ENCODE results near the gene ZNF629.

DNA sequence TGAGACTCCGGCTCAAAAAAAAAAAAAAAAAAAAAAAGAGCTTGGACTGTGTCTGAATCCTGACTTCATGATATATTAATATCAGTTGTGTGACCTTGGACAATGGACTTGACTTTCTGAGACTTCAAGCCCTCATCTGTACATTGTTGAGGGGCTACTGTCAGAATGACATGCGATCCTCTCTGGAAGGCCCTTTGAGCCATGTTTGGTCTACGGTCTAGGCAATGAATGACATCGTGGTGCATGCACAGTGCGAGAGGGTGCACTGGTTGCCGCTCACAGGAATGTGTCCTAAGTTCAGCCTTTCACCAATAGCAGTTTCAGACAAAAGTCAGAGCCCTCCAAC is 43.0 kb upstream of the ZNF629 start:
- TF ChIP-seq EZH2 (IDR thresholded peaks at IDR 0.05; ENCODE audit: low read length, missing control alignments) = no peak
- TF ChIP-seq, protein P1, sequence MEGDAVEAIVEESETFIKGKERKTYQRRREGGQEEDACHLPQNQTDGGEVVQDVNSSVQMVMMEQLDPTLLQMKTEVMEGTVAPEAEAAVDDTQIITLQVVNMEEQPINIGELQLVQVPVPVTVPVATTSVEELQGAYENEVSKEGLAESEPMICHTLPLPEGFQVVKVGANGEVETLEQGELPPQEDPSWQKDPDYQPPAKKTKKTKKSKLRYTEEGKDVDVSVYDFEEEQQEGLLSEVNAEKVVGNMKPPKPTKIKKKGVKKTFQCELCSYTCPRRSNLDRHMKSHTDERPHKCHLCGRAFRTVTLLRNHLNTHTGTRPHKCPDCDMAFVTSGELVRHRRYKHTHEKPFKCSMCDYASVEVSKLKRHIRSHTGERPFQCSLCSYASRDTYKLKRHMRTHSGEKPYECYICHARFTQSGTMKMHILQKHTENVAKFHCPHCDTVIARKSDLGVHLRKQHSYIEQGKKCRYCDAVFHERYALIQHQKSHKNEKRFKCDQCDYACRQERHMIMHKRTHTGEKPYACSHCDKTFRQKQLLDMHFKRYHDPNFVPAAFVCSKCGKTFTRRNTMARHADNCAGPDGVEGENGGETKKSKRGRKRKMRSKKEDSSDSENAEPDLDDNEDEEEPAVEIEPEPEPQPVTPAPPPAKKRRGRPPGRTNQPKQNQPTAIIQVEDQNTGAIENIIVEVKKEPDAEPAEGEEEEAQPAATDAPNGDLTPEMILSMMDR (conservative IDR thresholded peaks at IDR 0.05 in 1 of 2, IDR thresholded peaks at IDR 0.05 in 1 of 2; ENCODE audit: low read depth in 1 of 2, low read length in 2 of 2) = no peak
